Measurements from ENCODE around the gene HUS1. TPM values are rescaled to one million over a fixed set of nuclear protein-coding genes. Genes with fewer than 3 reads are reported as not detected.
"Not testable (repeated sequence)": the region's sequence is repeated elsewhere in the genome, so short reads cannot be mapped to it uniquely, and the experiment has no call there.

Gene HUS1
- total RNA-seq, 2 experiments from 2014 or later, result 37.1 to 43.5 TPM

DNA sequence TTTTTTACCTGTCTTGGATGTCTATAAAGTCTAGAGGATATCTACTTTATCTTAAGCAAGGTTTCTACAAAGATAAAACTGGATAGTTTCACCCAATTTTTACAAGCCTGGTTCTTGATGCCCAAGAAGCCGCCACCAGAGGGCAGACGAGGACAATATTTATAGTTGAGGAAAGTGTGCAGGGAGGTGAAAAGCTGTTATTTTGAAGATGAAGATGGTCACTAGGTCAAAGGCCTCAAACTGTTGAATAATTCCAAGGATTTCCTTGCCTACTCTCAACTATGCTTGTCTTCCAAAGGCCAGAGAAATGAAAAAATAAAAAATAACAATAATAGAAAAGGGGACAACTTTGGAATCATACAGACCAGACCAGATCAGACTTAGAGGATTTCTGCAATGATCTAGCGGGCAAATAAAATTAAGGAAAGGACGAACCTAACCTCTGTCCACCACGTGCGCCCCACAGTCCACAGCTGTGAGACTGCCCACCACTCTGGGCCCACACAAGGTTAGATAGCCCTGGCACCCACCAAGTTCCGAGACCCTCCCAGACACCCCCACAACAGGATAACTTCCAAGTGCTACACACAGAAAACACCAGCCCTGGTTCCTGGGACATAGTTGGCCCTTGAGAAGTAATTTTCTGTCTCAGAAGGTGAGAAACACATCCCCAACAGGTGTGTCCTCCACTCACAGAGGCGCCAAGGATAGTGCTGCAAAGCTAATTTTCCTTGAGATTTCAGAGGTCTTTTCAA is 34.0 kb downstream of the HUS1 start:
- no peak overlapping the region for H3K27ac Mint-ChIP-seq
- CTCF ChIA-PET, result interaction anchor here (0.5 to 2.7 kb wide), 52 partner anchors 9 to 1222 kb away, joined by 3 to 56 read pairs (median 4); no protein-coding TSS in a partner anchor
- intact Hi-C loops (cut with micrococcal nuclease), result loop anchor here (2.0 kb wide), 1 partner anchor 165 kb away; no protein-coding TSS in a partner anchor
- POLR2A ChIA-PET, result interaction anchor here (0.6 kb wide), 1 partner anchor 137 kb away, joined by 3 read pairs; no protein-coding TSS in a partner anchor
- H3K9me3 Mint-ChIP-seq, result no peaks in the 10 kb centered on the region
- TF ChIP-seq, protein P1, sequence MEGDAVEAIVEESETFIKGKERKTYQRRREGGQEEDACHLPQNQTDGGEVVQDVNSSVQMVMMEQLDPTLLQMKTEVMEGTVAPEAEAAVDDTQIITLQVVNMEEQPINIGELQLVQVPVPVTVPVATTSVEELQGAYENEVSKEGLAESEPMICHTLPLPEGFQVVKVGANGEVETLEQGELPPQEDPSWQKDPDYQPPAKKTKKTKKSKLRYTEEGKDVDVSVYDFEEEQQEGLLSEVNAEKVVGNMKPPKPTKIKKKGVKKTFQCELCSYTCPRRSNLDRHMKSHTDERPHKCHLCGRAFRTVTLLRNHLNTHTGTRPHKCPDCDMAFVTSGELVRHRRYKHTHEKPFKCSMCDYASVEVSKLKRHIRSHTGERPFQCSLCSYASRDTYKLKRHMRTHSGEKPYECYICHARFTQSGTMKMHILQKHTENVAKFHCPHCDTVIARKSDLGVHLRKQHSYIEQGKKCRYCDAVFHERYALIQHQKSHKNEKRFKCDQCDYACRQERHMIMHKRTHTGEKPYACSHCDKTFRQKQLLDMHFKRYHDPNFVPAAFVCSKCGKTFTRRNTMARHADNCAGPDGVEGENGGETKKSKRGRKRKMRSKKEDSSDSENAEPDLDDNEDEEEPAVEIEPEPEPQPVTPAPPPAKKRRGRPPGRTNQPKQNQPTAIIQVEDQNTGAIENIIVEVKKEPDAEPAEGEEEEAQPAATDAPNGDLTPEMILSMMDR (IDR thresholded peaks at IDR 0.05), result peak; percentile 76
- no peaks in the 10 kb centered on the region for H3K4me1 Mint-ChIP-seq (ENCODE audit: low read depth)
- DNase-seq (peak; percentile 92), ATAC-seq (peak; percentile 61)
- H3K36me3 Mint-ChIP-seq (ENCODE audit: low read depth), result no peaks in the 10 kb centered on the region
- H3K27me3 Mint-ChIP-seq, result no peaks in the 10 kb centered on the region
- no peak overlapping the region for H3K4me3 Mint-ChIP-seq

DNA sequence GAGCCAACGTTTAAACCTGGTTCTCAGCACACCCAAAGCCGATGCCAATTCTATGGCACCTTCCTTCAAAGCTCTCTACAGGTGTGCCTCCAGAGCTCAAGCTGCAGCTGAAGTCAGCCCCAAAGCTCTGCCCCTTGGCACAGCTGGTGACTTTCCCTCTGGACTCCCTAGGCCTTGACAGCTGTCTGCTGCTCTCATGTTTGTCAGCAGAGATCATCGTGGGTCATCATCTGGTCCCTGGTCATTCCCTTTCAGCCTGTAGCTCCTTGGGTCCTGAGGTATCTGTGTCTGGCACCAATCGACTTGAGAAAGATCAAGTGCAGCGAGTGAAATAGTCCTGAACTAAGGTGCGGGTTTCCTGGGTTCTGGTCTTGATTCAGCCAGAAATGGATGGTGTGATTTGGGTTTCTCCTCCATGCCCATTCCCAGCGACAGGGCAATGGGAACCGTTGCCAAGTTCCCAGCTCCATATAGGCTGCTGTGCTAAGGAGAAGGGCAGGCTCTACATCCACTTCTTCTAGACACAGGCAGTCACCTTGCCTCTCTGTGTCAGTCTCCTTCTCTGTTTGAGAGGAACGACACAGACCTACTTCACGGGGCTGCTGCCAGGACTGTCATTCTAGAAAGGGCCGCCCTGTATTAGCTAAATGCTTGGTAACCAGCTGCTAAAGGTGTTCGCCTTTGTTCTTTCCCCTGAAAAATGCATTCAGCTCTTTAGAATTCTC is 34.7 kb downstream of the HUS1 start:
- no peaks in the 10 kb centered on the region for H3K9me3 Mint-ChIP-seq
- POLR2A ChIA-PET, result interaction anchor here (0.6 kb wide), 1 partner anchor 138 kb away, joined by 3 read pairs; no protein-coding TSS in a partner anchor
- H3K4me1 Mint-ChIP-seq (ENCODE audit: low read depth), result no peaks in the 10 kb centered on the region
- no peaks in the 10 kb centered on the region for H3K36me3 Mint-ChIP-seq (ENCODE audit: low read depth)
- intact Hi-C loops (cut with micrococcal nuclease), result loop anchor here (2.0 kb wide), 1 partner anchor 166 kb away; no protein-coding TSS in a partner anchor
- H3K4me3 Mint-ChIP-seq, result no peak overlapping the region
- ATAC-seq (no peak), DNase-seq (no peak)
- TF ChIP-seq, protein P1 (IDR thresholded peaks at IDR 0.05), result no peak
- H3K27me3 Mint-ChIP-seq, result no peaks in the 10 kb centered on the region
- CTCF ChIA-PET, result interaction anchor here (0.5 to 2.7 kb wide), 50 partner anchors 8 to 1222 kb away, joined by 3 to 56 read pairs (median 4); no protein-coding TSS in a partner anchor
- H3K27ac Mint-ChIP-seq, result no peak overlapping the region

DNA sequence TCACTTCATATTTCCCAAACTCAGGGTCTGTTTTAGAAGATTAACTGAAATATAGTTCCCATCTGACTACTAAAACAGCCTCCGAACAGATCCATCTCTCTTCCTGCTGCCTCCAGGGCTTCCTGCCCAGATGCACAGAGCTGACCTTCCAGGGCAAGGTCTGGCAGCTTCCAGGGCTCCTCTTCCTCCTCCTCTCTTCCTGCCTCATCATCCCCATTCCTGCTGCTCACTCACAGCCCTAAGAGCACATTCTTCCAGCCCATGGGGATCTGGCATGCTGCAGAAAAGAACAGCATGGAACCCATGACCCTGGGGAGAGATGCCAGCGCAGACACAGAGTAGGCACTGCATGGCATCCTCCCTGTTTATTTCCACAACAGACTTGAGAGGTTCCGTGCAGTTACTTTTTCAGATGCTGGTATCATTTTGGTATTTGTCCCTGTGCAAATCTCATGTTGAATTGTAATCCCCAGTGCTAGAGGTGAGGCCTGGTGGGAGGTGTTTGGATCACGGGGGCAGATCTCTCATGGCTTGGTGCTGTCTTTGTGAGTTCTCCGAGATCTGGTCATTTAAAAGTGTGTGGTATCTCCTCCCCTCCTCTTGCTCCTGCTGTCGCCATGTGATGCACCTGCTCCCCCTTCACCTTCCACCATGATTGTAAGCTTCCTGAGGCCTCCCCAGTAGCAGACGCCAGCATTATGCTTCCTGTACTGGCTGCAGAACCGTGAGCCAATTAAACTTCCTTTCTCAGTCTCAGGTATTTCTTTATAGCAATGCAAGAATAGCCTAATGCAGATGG is 35.5 kb downstream of the HUS1 start:
- H3K4me1 Mint-ChIP-seq (ENCODE audit: low read depth), result no peaks in the 10 kb centered on the region
- no peak overlapping the region for H3K27ac Mint-ChIP-seq
- no peaks in the 10 kb centered on the region for H3K27me3 Mint-ChIP-seq
- ChIA-PET CTCF (interaction anchor here (0.8 to 2.7 kb wide), 19 partner anchors 13 to 356 kb away, joined by 3 to 56 read pairs (median 4); no protein-coding TSS in a partner anchor), POLR2A (interaction anchor here (1.0 kb wide), 1 partner anchor 13 kb away, joined by 3 read pairs; no protein-coding TSS in a partner anchor)
- no peak for ATAC-seq
- DNase-seq, result no peak
- TF ChIP-seq, protein P1 (IDR thresholded peaks at IDR 0.05), result no peak
- H3K36me3 Mint-ChIP-seq (ENCODE audit: low read depth), result no peaks in the 10 kb centered on the region
- intact Hi-C loops (cut with micrococcal nuclease), result loop anchor here (2.0 kb wide), 1 partner anchor 167 kb away; no protein-coding TSS in a partner anchor
- no peak overlapping the region for H3K4me3 Mint-ChIP-seq
- no peaks in the 10 kb centered on the region for H3K9me3 Mint-ChIP-seq

DNA sequence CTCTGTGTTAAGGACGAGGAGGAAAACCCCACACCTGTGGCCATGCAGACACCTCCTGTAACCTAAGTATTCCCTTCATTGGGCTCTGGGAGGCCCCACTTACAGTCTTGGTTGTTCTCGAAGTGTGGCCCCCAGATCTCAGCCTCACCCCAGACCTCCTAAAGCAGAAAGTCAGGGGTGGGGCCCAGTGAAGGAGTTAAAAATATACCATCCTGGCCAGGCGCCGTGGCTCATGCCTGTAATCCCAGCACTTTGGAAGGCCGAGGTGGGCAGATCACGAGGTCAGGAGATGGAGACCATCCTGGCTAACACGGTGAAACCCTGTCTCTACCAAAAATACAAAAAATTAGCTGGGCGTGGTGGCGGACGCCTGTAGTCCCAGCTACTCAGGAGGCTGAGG is 36.8 kb downstream of the HUS1 start:
- H3K9me3 Mint-ChIP-seq; H3K36me3 Mint-ChIP-seq (ENCODE audit: low read depth); ATAC-seq; H3K4me3 Mint-ChIP-seq; intact Hi-C loops (cut with micrococcal nuclease); H3K27ac Mint-ChIP-seq; H3K27me3 Mint-ChIP-seq; DNase-seq; CTCF ChIA-PET; H3K4me1 Mint-ChIP-seq (ENCODE audit: low read depth): not testable (repeated sequence)
- POLR2A ChIA-PET, result interaction anchor here (1.0 kb wide), 1 partner anchor 14 kb away, joined by 3 read pairs; no protein-coding TSS in a partner anchor

DNA sequence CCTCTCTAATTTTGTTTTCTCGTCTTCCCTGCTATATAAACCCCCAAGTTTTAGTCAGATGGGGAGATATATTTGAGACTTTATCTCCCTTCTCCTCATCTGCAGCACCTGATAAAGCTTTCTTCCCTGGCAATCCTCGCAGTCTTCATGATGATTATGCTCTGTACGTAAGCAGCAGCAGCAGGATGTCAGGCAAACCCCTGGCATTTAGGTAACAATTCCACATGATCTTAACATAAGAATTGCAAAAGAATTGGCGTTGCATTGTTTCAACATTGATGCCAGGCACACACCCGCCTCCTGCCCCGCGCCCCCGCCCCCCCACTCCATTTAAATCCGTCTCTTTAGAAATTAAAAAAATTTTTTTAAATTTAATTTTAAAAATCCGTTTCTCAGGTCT is 37.3 kb downstream of the HUS1 start:
- DNase-seq (no peak), ATAC-seq (no peak)
- Mint-ChIP-seq H3K9me3 (no peaks in the 10 kb centered on the region), H3K4me3 (no peak overlapping the region), H3K36me3 (ENCODE audit: low read depth) (no peaks in the 10 kb centered on the region), H3K27ac (no peak overlapping the region), H3K4me1 (ENCODE audit: low read depth) (peaks cover 5% of the 10 kb centered on the region), H3K27me3 (no peaks in the 10 kb centered on the region)
- CTCF ChIA-PET, result interaction anchor here (1.9 kb wide), 1 partner anchor 213 kb away, joined by 6 read pairs; no protein-coding TSS in a partner anchor
- POLR2A ChIA-PET, result no interaction called here
- TF ChIP-seq, protein P1 (IDR thresholded peaks at IDR 0.05), result no peak
- intact Hi-C loops (cut with micrococcal nuclease), result no loop called here

Measured in activated CD8-positive, alpha-beta T cell treated with anti-CD3 and anti-CD28 coated beads for 36 hours (primary cell).